ENCODE results near the gene SOD2.

Gene SOD2

DNA sequence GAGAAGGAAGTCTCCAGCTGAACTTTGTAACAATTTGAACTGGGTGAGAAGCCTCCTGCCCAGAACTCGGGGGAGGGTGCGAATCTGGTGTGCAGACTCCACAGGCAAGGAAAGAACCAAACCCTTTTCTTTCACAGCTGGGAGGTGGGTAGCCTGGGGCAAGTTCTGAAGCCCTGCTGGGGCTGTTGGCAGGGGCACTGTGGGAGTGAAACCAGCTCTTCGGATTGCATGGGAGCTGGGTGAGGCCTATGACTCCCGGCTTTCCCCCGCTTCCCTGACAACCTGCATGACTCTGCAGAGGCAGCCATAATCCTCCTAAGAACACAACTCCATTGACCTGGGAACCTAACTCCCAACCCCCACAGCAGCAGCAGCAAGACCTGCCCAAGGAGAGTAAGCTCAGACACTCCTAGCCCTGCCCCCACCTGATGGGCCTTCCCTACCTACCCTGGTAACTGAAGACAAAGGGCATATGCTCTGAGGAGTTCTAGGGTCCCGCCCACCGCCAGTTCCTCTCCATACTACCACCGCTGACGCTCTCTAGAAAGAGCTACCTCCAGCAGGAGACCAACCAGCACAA lies 37.5 kb downstream of the SOD2 start:
- H3K4me3 ChIP-seq (ENCODE audit: low read length): no peak overlapping the region
- TF ChIP-seq, protein P1, sequence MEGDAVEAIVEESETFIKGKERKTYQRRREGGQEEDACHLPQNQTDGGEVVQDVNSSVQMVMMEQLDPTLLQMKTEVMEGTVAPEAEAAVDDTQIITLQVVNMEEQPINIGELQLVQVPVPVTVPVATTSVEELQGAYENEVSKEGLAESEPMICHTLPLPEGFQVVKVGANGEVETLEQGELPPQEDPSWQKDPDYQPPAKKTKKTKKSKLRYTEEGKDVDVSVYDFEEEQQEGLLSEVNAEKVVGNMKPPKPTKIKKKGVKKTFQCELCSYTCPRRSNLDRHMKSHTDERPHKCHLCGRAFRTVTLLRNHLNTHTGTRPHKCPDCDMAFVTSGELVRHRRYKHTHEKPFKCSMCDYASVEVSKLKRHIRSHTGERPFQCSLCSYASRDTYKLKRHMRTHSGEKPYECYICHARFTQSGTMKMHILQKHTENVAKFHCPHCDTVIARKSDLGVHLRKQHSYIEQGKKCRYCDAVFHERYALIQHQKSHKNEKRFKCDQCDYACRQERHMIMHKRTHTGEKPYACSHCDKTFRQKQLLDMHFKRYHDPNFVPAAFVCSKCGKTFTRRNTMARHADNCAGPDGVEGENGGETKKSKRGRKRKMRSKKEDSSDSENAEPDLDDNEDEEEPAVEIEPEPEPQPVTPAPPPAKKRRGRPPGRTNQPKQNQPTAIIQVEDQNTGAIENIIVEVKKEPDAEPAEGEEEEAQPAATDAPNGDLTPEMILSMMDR (conservative IDR thresholded peaks at IDR 0.05; ENCODE audit: low read length): no peak
- DNase-seq (ENCODE audit: low read depth): no peak

DNA sequence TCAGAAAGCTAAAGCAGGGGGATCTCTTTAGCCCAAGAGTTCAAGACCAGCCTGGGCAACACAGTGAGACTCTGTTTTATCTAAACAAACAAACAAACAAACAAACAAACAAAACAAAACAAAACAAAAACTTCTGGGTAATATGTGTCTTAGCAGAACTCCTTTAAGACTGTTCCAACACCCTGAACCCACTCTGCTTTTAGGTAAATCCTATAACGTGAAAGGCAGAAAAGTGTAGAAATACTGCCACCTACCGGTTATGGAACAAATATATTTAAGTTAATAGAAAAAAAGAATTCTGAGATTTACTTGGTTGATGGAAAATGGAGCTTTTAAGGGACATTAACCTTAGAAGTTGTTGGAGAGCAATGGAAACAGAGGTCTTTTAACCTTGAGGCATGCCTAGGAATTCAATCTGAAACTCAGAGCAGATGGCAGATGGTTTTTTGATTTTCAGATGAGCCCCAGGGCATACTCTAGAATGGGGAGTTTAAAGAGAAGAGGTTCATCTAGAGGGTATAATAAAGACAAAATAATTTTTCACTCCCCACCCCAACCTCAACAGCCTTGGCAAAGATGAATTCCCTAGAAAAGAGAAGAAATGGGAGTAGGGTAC lies 38.5 kb downstream of the SOD2 start:
- DNase-seq (ENCODE audit: low read depth): peak; percentile 74
- no peak overlapping the region for H3K4me3 ChIP-seq (ENCODE audit: low read length)
- TF ChIP-seq, protein P1 (conservative IDR thresholded peaks at IDR 0.05; ENCODE audit: low read length): peak; percentile 65

DNA sequence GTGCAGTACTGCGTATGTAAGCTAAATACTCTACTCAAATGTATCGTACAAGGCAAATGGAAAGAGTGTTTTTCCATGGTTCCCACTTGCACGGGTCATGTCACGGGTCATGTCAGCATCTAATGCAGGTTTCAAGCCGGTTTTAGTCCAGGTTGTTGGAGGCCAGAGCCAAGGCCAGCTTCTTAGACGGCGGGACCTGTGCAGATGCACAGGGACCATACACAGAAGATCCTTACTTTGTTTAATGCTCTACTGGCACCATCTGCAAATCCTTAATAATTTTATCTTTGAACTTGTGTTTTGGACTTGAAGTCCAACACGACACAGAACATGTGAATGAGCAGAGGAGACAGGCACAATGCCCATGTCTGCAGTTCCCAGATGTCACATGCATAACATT lies 42.7 kb downstream of the SOD2 start:
- TF ChIP-seq, protein P1 (conservative IDR thresholded peaks at IDR 0.05; ENCODE audit: low read length): no peak
- no peak overlapping the region for H3K4me3 ChIP-seq (ENCODE audit: low read length)
- DNase-seq (ENCODE audit: low read depth): no peak

DNA sequence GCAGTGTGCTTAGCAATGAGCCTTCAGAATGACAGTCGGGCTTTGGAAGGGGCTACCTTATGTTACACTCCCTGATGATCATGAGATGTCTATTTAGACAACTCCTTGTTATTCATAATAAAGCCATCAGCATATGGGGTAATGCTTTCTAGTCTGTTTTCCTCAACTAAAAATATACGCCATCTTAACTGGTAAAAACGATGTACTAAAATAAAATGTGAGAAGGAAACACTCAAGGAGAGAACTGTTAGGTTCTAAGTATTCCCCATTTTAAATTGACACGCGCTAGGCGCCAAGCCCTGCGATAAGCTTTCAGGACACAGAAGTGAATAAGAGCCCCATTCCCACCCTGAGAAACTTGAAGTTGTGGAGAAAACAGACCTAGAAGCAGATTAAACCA lies 43.6 kb downstream of the SOD2 start:
- no peak overlapping the region for H3K4me3 ChIP-seq (ENCODE audit: low read length)
- DNase-seq (ENCODE audit: low read depth): no peak
- TF ChIP-seq, protein P1 (conservative IDR thresholded peaks at IDR 0.05; ENCODE audit: low read length): no peak

DNA sequence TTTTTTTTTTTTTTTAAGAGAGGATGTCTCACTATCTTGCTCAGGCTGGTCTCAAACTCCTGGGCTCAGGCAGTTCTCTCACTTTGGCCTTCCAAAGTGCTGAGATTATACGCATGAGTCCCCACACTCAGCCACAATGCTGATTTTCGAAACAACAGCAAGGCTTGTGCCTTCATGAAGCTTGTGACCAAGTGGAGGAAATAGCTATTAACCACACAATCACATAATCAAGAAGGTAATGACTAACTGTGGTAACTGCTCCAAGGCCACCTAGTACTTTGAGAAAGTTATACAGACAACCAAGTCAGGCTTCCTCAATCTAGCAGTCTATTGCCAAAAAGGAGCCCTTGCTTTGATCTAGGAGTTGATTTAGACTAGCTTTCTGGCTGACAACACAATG lies 46.3 kb downstream of the SOD2 start:
- TF ChIP-seq, protein P1 (conservative IDR thresholded peaks at IDR 0.05; ENCODE audit: low read length): no peak
- peak; percentile 71 for DNase-seq (ENCODE audit: low read depth)
- no peak overlapping the region for H3K4me3 ChIP-seq (ENCODE audit: low read length)

DNA sequence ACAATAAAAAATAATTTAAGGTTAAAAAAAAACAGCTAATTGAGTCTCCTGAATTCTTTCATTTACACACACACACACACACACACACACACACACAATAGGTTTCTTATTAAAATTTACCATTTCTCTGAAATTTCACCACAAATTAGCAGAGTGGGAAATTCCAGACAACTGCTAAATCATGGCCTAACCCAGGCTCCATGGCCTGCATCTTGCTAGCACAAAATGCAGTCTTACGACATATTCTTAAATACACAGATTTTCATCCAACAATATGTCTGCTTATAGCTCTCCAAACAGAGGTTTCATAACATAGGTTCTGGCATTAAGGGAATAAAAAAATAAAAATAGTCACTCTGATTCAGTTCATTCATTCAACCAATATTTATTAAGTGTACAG lies 46.9 kb downstream of the SOD2 start:
- TF ChIP-seq, protein P1 (conservative IDR thresholded peaks at IDR 0.05; ENCODE audit: low read length): no peak
- peak; percentile 71 for DNase-seq (ENCODE audit: low read depth)
- no peak overlapping the region for H3K4me3 ChIP-seq (ENCODE audit: low read length)

DNA sequence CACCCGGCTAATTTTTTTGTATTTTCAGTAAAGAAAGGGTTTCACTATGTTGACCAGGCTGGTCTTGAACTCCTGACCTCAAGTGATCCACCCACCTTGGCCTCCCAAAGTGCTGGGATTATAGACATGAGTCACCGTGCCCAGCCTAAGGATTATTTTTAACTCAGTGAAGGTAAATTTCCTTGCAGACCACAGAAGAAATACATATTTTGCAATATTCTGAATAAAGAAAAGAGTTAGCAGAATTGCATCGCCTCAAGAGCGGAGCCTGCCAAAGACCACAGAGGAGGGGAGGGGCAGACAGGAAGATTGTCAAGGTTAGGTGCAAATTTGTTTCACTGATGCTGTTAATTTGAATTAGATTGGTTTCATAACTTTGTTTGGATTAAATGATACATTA lies 47.4 kb downstream of the SOD2 start:
- TF ChIP-seq, protein P1 (conservative IDR thresholded peaks at IDR 0.05; ENCODE audit: low read length): no peak
- H3K4me3 ChIP-seq (ENCODE audit: low read length): no peak overlapping the region
- DNase-seq (ENCODE audit: low read depth): peak; percentile 49

Measured in AG10803 (cell line).